Liver (tissue), 9 donors: ENCODE data around the gene GPR18. TPM values are rescaled to one million over a fixed set of nuclear protein-coding genes. Genes with fewer than 3 reads are reported as not detected.

Experiments used
- DNase-seq: peaks from one replicate; pipeline ENCODE4 v3.0.0-alpha.2; 2017; ENCODE audit warnings: low spot score
- H3K27ac ChIP-seq, 2 donors: one replicate each; pipeline ENCODE4 v1.7.0; 2013; ENCODE audit warnings: inconsistent platforms in 2 of 2, low read length in 2 of 2, control low read depth in 1 of 2, low read depth in 1 of 2, mild to moderate bottlenecking in 1 of 2
- H3K27me3 ChIP-seq, 4 donors: one replicate each; pipeline versions ENCODE4 v1.6.1 to v1.7.0; 2013; ENCODE audit warnings: low read length in 3 of 4, inconsistent platforms in 1 of 4, mild to moderate bottlenecking in 1 of 4, moderate library complexity in 1 of 4; ENCODE audit not compliant: control insufficient read depth in 4 of 4, insufficient read depth in 4 of 4
- H3K36me3 ChIP-seq, 4 donors: one replicate each; pipeline versions ENCODE4 v1.6.1 to v1.7.0; 2013; ENCODE audit warnings: low read length in 3 of 4, mild to moderate bottlenecking in 3 of 4, low read depth in 1 of 4, moderate library complexity in 1 of 4; ENCODE audit not compliant: control insufficient read depth in 4 of 4, insufficient read depth in 3 of 4
- H3K4me1 ChIP-seq, 4 donors: one replicate each; pipeline versions ENCODE4 v1.6.1 to v1.7.0; 2013; ENCODE audit warnings: low read length in 3 of 4, mild to moderate bottlenecking in 3 of 4, moderate library complexity in 1 of 4; ENCODE audit not compliant: control insufficient read depth in 4 of 4, insufficient read depth in 4 of 4
- H3K4me3 ChIP-seq, 3 donors: one replicate each; pipeline versions ENCODE4 v1.6.1 to v1.7.0; 2013; ENCODE audit warnings: low read length in 3 of 3, control low read depth in 1 of 3, low read depth in 1 of 3, mild to moderate bottlenecking in 1 of 3
- H3K9ac ChIP-seq, 2 donors: one replicate each; pipeline ENCODE4 v1.7.0; 2013; ENCODE audit warnings: low read length in 2 of 2, mild to moderate bottlenecking in 2 of 2, moderate library complexity in 2 of 2, control low read depth in 1 of 2, low read depth in 1 of 2
- H3K9me3 ChIP-seq, 4 donors: one replicate each; pipeline versions ENCODE4 v1.6.1 to v1.7.0; 2013; ENCODE audit warnings: low read length in 3 of 4; ENCODE audit not compliant: control insufficient read depth in 4 of 4
- ATF3 ChIP-seq: IDR thresholded peaks from 2 replicates; pipeline ENCODE4 v1.6.1; 2016; ENCODE audit warnings: antibody characterized with exemption
- CTCF ChIP-seq: fragments of 150-350 bp; IDR thresholded peaks from 2 replicates; pipeline ENCODE4 v1.5.1; 2017; ENCODE audit warnings: improper control_type of control experiment, low read depth, low read length; ENCODE audit not compliant: missing input control
- EGR1 ChIP-seq, 2 donors: IDR thresholded peaks; 2 replicates each; pipeline ENCODE4 v1.6.1; 2016 to 2018; ENCODE audit warnings: antibody characterized with exemption in 2 of 2, low read depth in 2 of 2
- FOXA1 ChIP-seq: IDR thresholded peaks from 2 replicates; pipeline ENCODE4 v1.6.1; 2016; ENCODE audit warnings: antibody characterized with exemption
- FOXA2 ChIP-seq: IDR thresholded peaks from 2 replicates; pipeline ENCODE4 v1.6.1; 2016; ENCODE audit warnings: antibody characterized with exemption
- GABPA ChIP-seq, 2 donors: IDR thresholded peaks in 1 of 2; conservative IDR thresholded peaks in 1 of 2; 2 replicates each; pipeline ENCODE4 v1.6.1; 2016; ENCODE audit warnings: antibody characterized with exemption in 2 of 2, mild to moderate bottlenecking in 1 of 2, moderate library complexity in 1 of 2
- HNF4A ChIP-seq, 2 donors: conservative IDR thresholded peaks; 2 replicates each; pipeline ENCODE4 v1.6.1; 2016; ENCODE audit warnings: antibody characterized with exemption in 2 of 2, mild to moderate bottlenecking in 2 of 2
- HNF4G ChIP-seq: IDR thresholded peaks from 2 replicates; pipeline ENCODE4 v1.6.1; 2016; ENCODE audit warnings: antibody characterized with exemption
- JUND ChIP-seq, 2 donors: IDR thresholded peaks; 2 replicates each; pipeline ENCODE4 v1.6.1; 2016; ENCODE audit warnings: antibody characterized with exemption in 2 of 2
- NR2F2 ChIP-seq: IDR thresholded peaks from 2 replicates; pipeline ENCODE4 v1.6.1; 2016; ENCODE audit warnings: antibody characterized with exemption
- RAD21 ChIP-seq, 2 donors: IDR thresholded peaks; 2 replicates each; pipeline ENCODE4 v1.6.1; 2016; ENCODE audit warnings: antibody characterized with exemption in 2 of 2, mild to moderate bottlenecking in 2 of 2
- REST ChIP-seq: IDR thresholded peaks from 2 replicates; pipeline ENCODE4 v1.6.1; 2016; ENCODE audit warnings: antibody characterized with exemption, mild to moderate bottlenecking
- RXRA ChIP-seq, 2 donors: IDR thresholded peaks; 2 replicates each; pipeline ENCODE4 v1.6.1; 2017 to 2018; ENCODE audit warnings: antibody characterized with exemption in 2 of 2, mild to moderate bottlenecking in 1 of 2
- SP1 ChIP-seq: IDR thresholded peaks from 2 replicates; pipeline ENCODE4 v1.6.1; 2018; ENCODE audit warnings: antibody characterized with exemption, mild to moderate bottlenecking
- TAF1 ChIP-seq: conservative IDR thresholded peaks from 2 replicates; pipeline ENCODE4 v1.6.1; 2016; ENCODE audit warnings: antibody characterized with exemption, mild to moderate bottlenecking
- YY1 ChIP-seq: IDR thresholded peaks from 2 replicates; pipeline ENCODE4 v1.6.1; 2016; ENCODE audit warnings: antibody characterized with exemption, mild to moderate bottlenecking
- ZBTB33 ChIP-seq: IDR thresholded peaks from 2 replicates; pipeline ENCODE4 v1.6.1; 2016; ENCODE audit warnings: antibody characterized with exemption
- WGBS: extraction: QIAGEN DNeasy Blood & Tissue Kit; methylation state at CpG from one replicate; pipeline ENCODE4 v1.1.7; 2013; 5-methylcytosine and 5-hydroxymethylcytosine counted together
- polyA plus RNA-seq, 2 donors: library from polyadenylated mRNA; stranded (reverse) in 1 of 2; unstranded in 1 of 2; fragments of 200-250 nt in 1 of 2; fragments of >200 nt in 1 of 2; fragmentation: Nextera tagmentation in 1 of 2; extraction: Ambion mirVana in 1 of 2; gene quantifications; one replicate each; pipeline versions ENCODE4 v1.2.1 to v1.2.3, GENCODE V29; 2013 to 2015
- total RNA-seq, 2 donors: library from RNA; depleted of rRNA; stranded (reverse); fragments of >200 nt; gene quantifications; one replicate each; pipeline ENCODE4 v1.2.3, GENCODE V29; 2014
- TF ChIP-seq, protein P1 (sequence below): IDR thresholded peaks from 2 replicates; pipeline ENCODE4 v1.6.1; 2016; ENCODE audit warnings: antibody characterized with exemption
- donor health status: healthy.
- donor health status: healthy.
- donor health status: healthy.
- donor health status: healthy.
- donor health status: healthy.

The GPR18 gene
- total and polyA plus RNA-seq, 4 donors = 0.13 to 1.0 (median 0.41) TPM

DNA sequence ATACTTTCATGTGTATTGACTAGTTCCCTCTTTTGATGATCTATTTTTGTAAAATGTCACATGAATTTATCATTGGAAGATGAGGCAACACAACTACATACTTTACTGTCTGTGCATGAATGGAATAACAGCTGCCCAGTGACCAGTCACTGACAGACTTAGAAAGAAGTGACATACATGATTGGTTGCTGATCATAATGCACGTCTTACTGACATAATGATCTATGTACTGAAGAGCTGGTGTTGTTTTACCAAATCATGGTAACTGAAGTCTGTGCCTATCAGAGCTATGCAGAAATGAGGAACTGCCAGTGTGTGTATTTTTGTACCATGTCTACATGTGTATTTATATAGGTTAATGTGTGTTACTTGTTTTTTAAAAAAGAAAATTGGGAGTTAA is 26.5 kb downstream of the GPR18 start:
- H3K4me1 ChIP-seq = no peaks in the 10 kb centered on the region
- no peak for TF ChIP-seq EGR1 (IDR thresholded peaks at IDR 0.05; ENCODE audit: low read depth in 2 of 2)
- TF ChIP-seq HNF4A (conservative IDR thresholded peaks at IDR 0.05) = no peak
- TF ChIP-seq CTCF = no peak
- TF ChIP-seq ZBTB33 = no peak
- TF ChIP-seq ATF3 = no peak
- no peak for TF ChIP-seq JUND (IDR thresholded peaks at IDR 0.05)
- TF ChIP-seq FOXA1 = no peak
- no peak for TF ChIP-seq TAF1
- TF ChIP-seq, protein P1, sequence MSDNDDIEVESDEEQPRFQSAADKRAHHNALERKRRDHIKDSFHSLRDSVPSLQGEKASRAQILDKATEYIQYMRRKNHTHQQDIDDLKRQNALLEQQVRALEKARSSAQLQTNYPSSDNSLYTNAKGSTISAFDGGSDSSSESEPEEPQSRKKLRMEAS = no peak
- TF ChIP-seq YY1 = no peak
- TF ChIP-seq RXRA (IDR thresholded peaks at IDR 0.05) = no peak
- no peak for TF ChIP-seq FOXA2
- TF ChIP-seq HNF4G = no peak
- TF ChIP-seq REST = no peak
- no peak for TF ChIP-seq NR2F2
- no peak for TF ChIP-seq GABPA (IDR thresholded peaks at IDR 0.05 in 1 of 2, conservative IDR thresholded peaks at IDR 0.05 in 1 of 2)
- TF ChIP-seq SP1 = no peak
- no peak for TF ChIP-seq RAD21 (IDR thresholded peaks at IDR 0.05)
- no peak overlapping the region for H3K9ac ChIP-seq

More for the DNA sequence above, 26.5 kb downstream of the GPR18 start:
- H3K36me3 ChIP-seq = no peaks in the 10 kb centered on the region
- WGBS = 78% methylated on average over 1 of the region's 1 CpG
- H3K27ac ChIP-seq = no peak overlapping the region
- no peak for DNase-seq
- H3K27me3 ChIP-seq = no peaks in the 10 kb centered on the region
- no peak overlapping the region for H3K4me3 ChIP-seq
- H3K9me3 ChIP-seq = no peaks in the 10 kb centered on the region
